Measurements from ENCODE around the gene TRIM67. TPM values are rescaled to one million over a fixed set of nuclear protein-coding genes. Genes with fewer than 3 reads are reported as not detected.

The TRIM67 gene
- total RNA-seq, 1 donor from 2014 or later: not detected

DNA sequence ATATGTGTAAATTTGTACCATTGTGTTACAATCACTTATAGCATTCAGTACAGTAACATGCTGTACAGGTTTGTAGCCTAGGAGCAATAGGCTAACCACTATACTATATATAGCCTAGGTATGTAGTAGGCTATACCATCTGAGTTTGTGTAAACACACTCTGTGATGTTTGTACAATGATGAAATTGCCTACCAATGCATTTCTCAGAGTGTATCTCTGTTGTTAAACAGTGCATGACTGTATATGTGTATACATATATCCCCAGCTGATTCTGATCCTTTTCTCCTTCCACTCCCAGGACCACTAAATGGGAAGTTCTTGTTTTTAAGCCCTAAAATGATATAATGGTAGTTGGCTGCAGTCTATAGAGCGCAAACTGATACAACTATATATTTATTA lies 86.9 kb downstream of the TRIM67 start:
- intact Hi-C loops (cut with DNase I): no loop called here
- H3K4me3 ChIP-seq: no peak overlapping the region

DNA sequence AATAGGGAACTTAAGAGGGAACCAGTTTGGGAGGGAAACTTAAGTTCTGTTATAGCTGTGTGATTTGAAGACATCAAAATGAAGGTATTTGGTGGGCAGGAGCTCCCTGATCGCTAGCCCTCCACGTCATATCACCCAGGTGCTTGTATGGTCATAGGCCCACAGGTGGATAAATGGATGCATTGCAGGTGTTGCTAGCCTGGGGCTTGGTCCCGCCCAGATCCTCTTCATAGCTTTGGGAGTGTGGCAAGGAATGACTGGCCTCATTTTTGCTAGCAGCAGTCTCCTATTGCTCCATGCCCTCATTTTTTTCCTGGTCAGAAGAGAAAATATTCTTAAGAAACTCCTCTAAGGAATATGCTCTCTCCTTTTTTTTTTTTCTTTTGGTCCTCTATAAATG lies 90.5 kb downstream of the TRIM67 start:
- TF ChIP-seq, protein P1, sequence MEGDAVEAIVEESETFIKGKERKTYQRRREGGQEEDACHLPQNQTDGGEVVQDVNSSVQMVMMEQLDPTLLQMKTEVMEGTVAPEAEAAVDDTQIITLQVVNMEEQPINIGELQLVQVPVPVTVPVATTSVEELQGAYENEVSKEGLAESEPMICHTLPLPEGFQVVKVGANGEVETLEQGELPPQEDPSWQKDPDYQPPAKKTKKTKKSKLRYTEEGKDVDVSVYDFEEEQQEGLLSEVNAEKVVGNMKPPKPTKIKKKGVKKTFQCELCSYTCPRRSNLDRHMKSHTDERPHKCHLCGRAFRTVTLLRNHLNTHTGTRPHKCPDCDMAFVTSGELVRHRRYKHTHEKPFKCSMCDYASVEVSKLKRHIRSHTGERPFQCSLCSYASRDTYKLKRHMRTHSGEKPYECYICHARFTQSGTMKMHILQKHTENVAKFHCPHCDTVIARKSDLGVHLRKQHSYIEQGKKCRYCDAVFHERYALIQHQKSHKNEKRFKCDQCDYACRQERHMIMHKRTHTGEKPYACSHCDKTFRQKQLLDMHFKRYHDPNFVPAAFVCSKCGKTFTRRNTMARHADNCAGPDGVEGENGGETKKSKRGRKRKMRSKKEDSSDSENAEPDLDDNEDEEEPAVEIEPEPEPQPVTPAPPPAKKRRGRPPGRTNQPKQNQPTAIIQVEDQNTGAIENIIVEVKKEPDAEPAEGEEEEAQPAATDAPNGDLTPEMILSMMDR (IDR thresholded peaks at IDR 0.05): no peak
- H3K9me3 ChIP-seq: no peaks in the 10 kb centered on the region

More for the DNA sequence above, 86.9 kb downstream of the TRIM67 start:
- TF ChIP-seq, protein P1 (IDR thresholded peaks at IDR 0.05): no peak
- H3K27ac ChIP-seq: no peak overlapping the region
- DNase-seq: no peak
- ATAC-seq: no peak
- H3K36me3 ChIP-seq: peaks cover 28% of the 10 kb centered on the region
- no peaks in the 10 kb centered on the region for H3K9me3 ChIP-seq
- no peaks in the 10 kb centered on the region for H3K27me3 ChIP-seq
- no peaks in the 10 kb centered on the region for H3K4me1 ChIP-seq

DNA sequence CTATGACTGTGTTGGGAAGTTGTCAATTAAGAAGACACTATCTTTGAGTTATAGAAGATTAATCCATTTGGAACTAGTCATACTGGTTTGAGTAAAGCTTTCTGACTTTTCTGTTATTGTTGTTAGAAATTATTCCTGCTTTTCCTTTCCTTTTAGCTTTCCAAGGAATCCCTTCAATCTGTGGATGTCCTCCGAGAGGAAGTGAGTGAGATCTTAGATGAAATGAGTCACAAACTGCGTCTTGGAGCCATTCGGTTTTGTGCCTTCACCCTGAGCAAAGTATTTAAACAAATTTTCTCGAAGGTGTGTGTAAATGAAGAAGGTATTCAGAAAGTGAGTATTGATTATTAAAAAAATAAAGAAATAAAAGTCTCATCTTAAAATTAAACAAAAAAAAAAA lies 98.5 kb downstream of the TRIM67 start:
- Histone ChIP-seq H3K27ac (no peak overlapping the region), H3K4me3 (no peak overlapping the region), H3K27me3 (no peaks in the 10 kb centered on the region), H3K4me1 (no peaks in the 10 kb centered on the region), H3K9me3 (no peaks in the 10 kb centered on the region), H3K36me3 (peaks cover 93% of the 10 kb centered on the region)
- intact Hi-C loops (cut with DNase I): no loop called here
- TF ChIP-seq, protein P1 (IDR thresholded peaks at IDR 0.05): no peak
- no peak for DNase-seq
- no peak for ATAC-seq

More for the DNA sequence above, 90.5 kb downstream of the TRIM67 start:
- DNase-seq: no peak
- Histone ChIP-seq H3K27me3 (no peaks in the 10 kb centered on the region), H3K36me3 (peaks cover 59% of the 10 kb centered on the region), H3K27ac (no peak overlapping the region), H3K4me1 (no peaks in the 10 kb centered on the region), H3K4me3 (no peak overlapping the region)
- intact Hi-C loops (cut with DNase I): no loop called here
- no peak for ATAC-seq

DNA sequence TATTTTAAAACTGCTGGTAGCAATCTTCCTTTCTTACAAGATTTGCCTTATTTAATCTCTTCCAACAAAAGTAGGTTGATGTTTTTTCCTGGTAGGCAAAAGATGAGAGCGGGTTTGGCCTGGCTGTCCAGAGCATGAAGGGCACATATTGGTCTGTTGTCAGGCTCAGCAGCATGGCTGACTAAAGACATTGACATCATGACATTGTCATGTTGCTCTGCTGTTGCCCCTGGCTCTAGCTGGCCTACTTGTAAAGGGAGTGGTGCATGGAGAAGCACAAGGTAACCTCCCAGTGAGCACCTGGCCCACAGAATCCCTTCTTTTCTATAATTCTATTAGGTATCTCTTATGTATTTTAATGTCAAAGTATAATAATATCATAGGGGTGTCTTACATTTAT lies 102.8 kb downstream of the TRIM67 start:
- Histone ChIP-seq H3K36me3 (peaks cover 96% of the 10 kb centered on the region), H3K27ac (no peak overlapping the region), H3K4me1 (no peaks in the 10 kb centered on the region), H3K9me3 (no peaks in the 10 kb centered on the region), H3K27me3 (no peaks in the 10 kb centered on the region), H3K4me3 (no peak overlapping the region)
- TF ChIP-seq, protein P1 (IDR thresholded peaks at IDR 0.05): no peak
- peak; percentile 19 for ATAC-seq
- DNase-seq: no peak
- intact Hi-C loops (cut with DNase I): no loop called here

DNA sequence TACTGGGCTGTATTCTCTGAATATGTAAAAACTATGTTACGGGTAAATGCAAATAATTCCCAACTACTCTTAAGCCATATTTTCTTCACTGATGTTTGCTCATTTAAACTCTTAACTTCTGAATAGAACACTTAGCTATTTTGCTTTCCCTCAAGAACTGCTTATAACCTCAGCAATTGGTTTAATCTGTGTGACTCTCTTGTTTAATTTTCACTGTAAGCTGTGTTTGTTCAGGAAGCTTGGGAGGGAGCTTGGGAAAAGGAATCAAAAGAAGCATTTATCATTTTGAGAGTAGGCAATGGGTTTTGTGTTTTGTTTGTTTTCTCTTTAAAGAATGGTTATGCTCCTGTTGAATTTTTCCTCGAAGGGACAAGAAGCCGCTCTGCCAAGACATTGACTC lies 103.5 kb downstream of the TRIM67 start:
- intact Hi-C loops (cut with DNase I): no loop called here
- ATAC-seq: no peak

More for the DNA sequence above, 103.5 kb downstream of the TRIM67 start:
- no peaks in the 10 kb centered on the region for H3K27me3 ChIP-seq
- H3K36me3 ChIP-seq: peaks cover 96% of the 10 kb centered on the region
- no peaks in the 10 kb centered on the region for H3K4me1 ChIP-seq
- H3K9me3 ChIP-seq: no peaks in the 10 kb centered on the region
- no peak for DNase-seq
- H3K4me3 ChIP-seq: no peak overlapping the region
- H3K27ac ChIP-seq: no peak overlapping the region
- TF ChIP-seq, protein P1 (IDR thresholded peaks at IDR 0.05): no peak

Measured in upper lobe of right lung (tissue), 1 donor.